D721Med (cell line): ENCODE data around the gene EVX1.

ENCODE experiments used
- DNase-seq: peaks from one replicate; pipeline ENCODE4 v3.0.0; 2011; ENCODE audit warnings: low spot score; ENCODE audit not compliant: insufficient read length
- FAIRE-seq: peaks from 2 replicates; lab custom pipeline; 2011; peaks lifted over from hg19 to GRCh38; lab: Jason Lieb, UNC
- CTCF ChIP-seq: IDR thresholded peaks from 2 replicates; pipeline ENCODE4 v1.5.1; 2012; ENCODE audit warnings: mild to moderate bottlenecking, control low read depth; ENCODE audit not compliant: insufficient read depth; ENCODE audit errors: missing control alignments

The EVX1 gene

GRCh38 chr7:27254625-27255024 is 12.0 kb downstream of the EVX1 start:
- FAIRE-seq: no peak
- TF ChIP-seq CTCF: no peak
- no peak for DNase-seq

GRCh38 chr7:27260211-27260610 is 17.6 kb downstream of the EVX1 start:
- TF ChIP-seq CTCF: no peak
- no peak for FAIRE-seq
- no peak for DNase-seq

- DNase-seq: no peak
- no peak for TF ChIP-seq CTCF
- no peak for FAIRE-seq
Observed at GRCh38 chr7:27262121-27262520, 19.5 kb downstream of the EVX1 start.

- FAIRE-seq: no peak
- no peak for TF ChIP-seq CTCF
- no peak for DNase-seq
Observed at GRCh38 chr7:27263781-27264180, 21.2 kb downstream of the EVX1 start.

- no peak for TF ChIP-seq CTCF
- FAIRE-seq (no peak), DNase-seq (no peak)
Observed at GRCh38 chr7:27269455-27269854, 26.9 kb downstream of the EVX1 start.

- FAIRE-seq: no peak
- no peak for TF ChIP-seq CTCF
- DNase-seq: no peak
Observed at GRCh38 chr7:27271384-27271783, 28.8 kb downstream of the EVX1 start.

- DNase-seq: no peak
- no peak for TF ChIP-seq CTCF
- no peak for FAIRE-seq
Observed at GRCh38 chr7:27277628-27278027, 35.0 kb downstream of the EVX1 start.
